GM12878 (cell line): ENCODE results near the gene SEC61A1. TPM values are rescaled to one million over a fixed set of nuclear protein-coding genes. Genes with fewer than 3 reads are reported as not detected.

Experiments used
- ATAC-seq: fragments of 200-7000 bp; cut with Tn5 transposase; 3 replicates; pipeline ENCODE4 v1.9.1; 2020; ENCODE audit warnings: mild to moderate bottlenecking, moderate library complexity
- BruUV-seq: library from RNA; stranded (reverse); fragments of 400-500 nt; replicated peaks from 2 replicates; lab custom pipeline; 2021; lab: Mats Ljungman, UMichigan
- CTCF ChIA-PET: fragments of 300-600 bp; sonication (Branson Sonifier 250); formaldehyde crosslinking; extraction: SDS; loops from one replicate; lab custom pipeline; 2021; ENCODE audit warnings: inconsistent platforms; lab: Yijun Ruan, JAX
- POLR2A ChIA-PET: fragments of 350-600 bp; formaldehyde crosslinking; extraction: SDS; loops from one replicate; lab custom pipeline; 2021; ENCODE audit warnings: inconsistent platforms; lab: Charles Lee
- RAD21 ChIA-PET: fragments of 300-600 bp; sonication (Branson Sonifier 250); formaldehyde crosslinking; loops from one replicate; lab custom pipeline; 2023; ENCODE audit warnings: antibody characterized with exemption; ENCODE audit not compliant: unreplicated experiment; lab: Charles Lee
- SMC1A ChIA-PET: fragments of 300-600 bp; sonication (Branson Sonifier 250); formaldehyde crosslinking; loops from one replicate; lab custom pipeline; 2023; ENCODE audit not compliant: unreplicated experiment, uncharacterized antibody; lab: Charles Lee
- DNase-seq: peaks from one replicate; pipeline ENCODE4 v3.0.0-alpha.2; 2011; ENCODE audit warnings: low read depth, low spot score
- FAIRE-seq: peaks from 3 replicates; lab custom pipeline; 2011; peaks lifted over from hg19 to GRCh38; lab: Jason Lieb, UNC
- H2AFZ ChIP-seq: 2 replicates; pipeline ENCODE4 v1.6.0; 2011; ENCODE audit warnings: low read depth, low read length, control low read depth; ENCODE audit not compliant: control insufficient read depth
- H3K27ac ChIP-seq: 2 replicates; pipeline ENCODE4 v1.5.1; 2011; ENCODE audit warnings: control low read depth; ENCODE audit not compliant: control insufficient read depth, insufficient read depth
- H3K27me3 ChIP-seq, 2 experiments: replicated peaks in 1 of 2; 2 replicates each; pipeline versions ENCODE4 v1.6.0 to v1.6.1; 2011; ENCODE audit warnings: low read length in 1 of 2; ENCODE audit not compliant: control insufficient read depth in 2 of 2, insufficient read depth in 2 of 2
- H3K36me3 ChIP-seq, 2 experiments: 2 replicates each; pipeline ENCODE4 v1.5.1; 2011; ENCODE audit warnings: low read length in 1 of 2; ENCODE audit not compliant: control insufficient read depth in 2 of 2, insufficient read depth in 2 of 2
- H3K4me1 ChIP-seq: 2 replicates; pipeline ENCODE4 v1.6.1; 2011; ENCODE audit warnings: mild to moderate bottlenecking, low read length, moderate library complexity, mixed read lengths; ENCODE audit not compliant: control insufficient read depth, insufficient read depth
- H3K4me2 ChIP-seq: 2 replicates; pipeline ENCODE4 v1.6.0; 2011; ENCODE audit warnings: control low read depth; ENCODE audit not compliant: control insufficient read depth, insufficient read depth
- H3K4me3 ChIP-seq: fragments of 200-600 bp; sonication (generic); 2 replicates; pipeline ENCODE4 v1.5.1; 2016
- H3K79me2 ChIP-seq: 2 replicates; pipeline ENCODE4 v1.6.0; 2011; ENCODE audit warnings: low read length; ENCODE audit not compliant: control insufficient read depth, insufficient read depth
- H3K9ac ChIP-seq: 2 replicates; pipeline ENCODE4 v1.8.0; 2011; ENCODE audit warnings: low read length, control low read depth, mixed read lengths; ENCODE audit not compliant: control insufficient read depth, insufficient read depth
- H3K9me3 ChIP-seq: replicated peaks from 3 replicates; pipeline ENCODE4 v1.5.1; 2011; ENCODE audit warnings: mild to moderate bottlenecking, low read length; ENCODE audit not compliant: control insufficient read depth, insufficient read depth
- H4K20me1 ChIP-seq: 2 replicates; pipeline ENCODE4 v1.6.0; 2011; ENCODE audit not compliant: control insufficient read depth, insufficient read depth
- BCLAF1 ChIP-seq: fragments of 450-650 bp; IDR thresholded peaks from 2 replicates; pipeline ENCODE4 v1.6.1; 2017; ENCODE audit warnings: antibody characterized with exemption, mild to moderate bottlenecking, moderate library complexity
- CHD4 ChIP-seq: fragments of 200-600 bp; sonication (generic); IDR thresholded peaks from 2 replicates; pipeline ENCODE4 v1.6.1; 2016; ENCODE audit warnings: mild to moderate bottlenecking
- HSF1 ChIP-seq: fragments of 150-350 bp; IDR thresholded peaks from 2 replicates; pipeline ENCODE4 v1.6.1; 2014; ENCODE audit warnings: mild to moderate bottlenecking, low read depth, low read length
- LARP7 ChIP-seq: fragments of 450-650 bp; IDR thresholded peaks from 2 replicates; pipeline ENCODE4 v1.6.1; 2017; ENCODE audit warnings: mild to moderate bottlenecking
- MYB ChIP-seq: fragments of 150-350 bp; IDR thresholded peaks from 2 replicates; pipeline ENCODE4 v1.6.1; 2014; ENCODE audit warnings: mild to moderate bottlenecking, low read depth, low read length, borderline replicate concordance
- NR2C1 ChIP-seq: fragments of 450-650 bp; IDR thresholded peaks from 2 replicates; pipeline ENCODE4 v1.6.1; 2017; ENCODE audit warnings: antibody characterized with exemption, mild to moderate bottlenecking, moderate library complexity
- SIX5 ChIP-seq: IDR thresholded peaks from 2 replicates; pipeline ENCODE4 v1.6.1; 2011; ENCODE audit warnings: mild to moderate bottlenecking, low read depth, low read length, moderate library complexity; ENCODE audit not compliant: severe bottlenecking
- SMAD5 ChIP-seq: IDR thresholded peaks from 2 replicates; pipeline ENCODE4 v1.6.1; 2016; ENCODE audit warnings: antibody characterized with exemption, low read depth
- SPI1 ChIP-seq: IDR thresholded peaks from 2 replicates; pipeline ENCODE4 v1.6.1; 2011; ENCODE audit warnings: low read depth, mild to moderate bottlenecking, low read length, moderate library complexity, borderline replicate concordance; ENCODE audit not compliant: insufficient read depth
- STAT1 ChIP-seq: fragments of 450-650 bp; conservative IDR thresholded peaks from 2 replicates; pipeline ENCODE4 v1.6.1; 2014; ENCODE audit warnings: antibody characterized with exemption, mild to moderate bottlenecking
- TARDBP ChIP-seq: IDR thresholded peaks from 2 replicates; pipeline ENCODE4 v1.6.1; 2016; ENCODE audit warnings: borderline replicate concordance
- WGBS: methylation state at CpG from one replicate; pipeline ENCODE4 v1.1.6; 2016; ENCODE audit warnings: low lambda C conversion rate; ENCODE audit not compliant: insufficient replicate concordance, insufficient coverage; ENCODE audit errors: missing lambda C conversion rate; 5-methylcytosine and 5-hydroxymethylcytosine counted together
- in situ Hi-C: fragments of 300-500 bp; cut with MboI; formaldehyde crosslinking; loops from 9 replicates; pipeline ENCODE4 v1.14.3; 2018; ENCODE audit warnings: mixed read lengths
- intact Hi-C: fragments of 100-400 bp; cut with micrococcal nuclease; formaldehyde crosslinking; loops from one replicate; pipeline ENCODE4 v1.14.2; 2022; ENCODE audit not compliant: unreplicated experiment
- polyA plus RNA-seq, 11 experiments: library from polyadenylated mRNA; depleted of rRNA in 4 of 11; unstranded in 6 of 11; stranded (reverse) in 5 of 11; fragments of >200 nt; fragmentation: Nextera tagmentation in 4 of 11; fragmentation: Illumina TruSeq in 1 of 11; extraction: Ambion mirVana in 4 of 11; extraction: Trizol in 1 of 11; gene quantifications; 1 replicate in 1 of 11; 2 replicates in 10 of 11; pipeline versions ENCODE4 v1.2.1 to v1.2.3, GENCODE V29; 2011 to 2016; ENCODE audit warnings: inconsistent platforms in 2 of 11, missing spikeins in 2 of 11, low read depth in 1 of 11
- total RNA-seq, 4 experiments: library from RNA; depleted of rRNA in 3 of 4; stranded (reverse); fragments of >200 nt in 3 of 4; fragmentation: Illumina TruSeq in 1 of 4; extraction: Trizol in 1 of 4; gene quantifications; 2 replicates each; pipeline versions ENCODE4 v1.2.1 to v1.2.3, GENCODE V29; 2013 to 2021
- TF ChIP-seq, protein P1 (sequence below): fragments of 450-650 bp; formaldehyde crosslinking; IDR thresholded peaks from 2 replicates; pipeline ENCODE4 v1.4.0; 2020; ENCODE audit warnings: mild to moderate bottlenecking, moderate library complexity

Gene SEC61A1
- total and polyA plus RNA-seq, 10 of the 15 experiments (the other 5 are each of a cell fraction or from before 2014, with no cell fraction given) = 5.2 to 265 (median 142) TPM

DNA sequence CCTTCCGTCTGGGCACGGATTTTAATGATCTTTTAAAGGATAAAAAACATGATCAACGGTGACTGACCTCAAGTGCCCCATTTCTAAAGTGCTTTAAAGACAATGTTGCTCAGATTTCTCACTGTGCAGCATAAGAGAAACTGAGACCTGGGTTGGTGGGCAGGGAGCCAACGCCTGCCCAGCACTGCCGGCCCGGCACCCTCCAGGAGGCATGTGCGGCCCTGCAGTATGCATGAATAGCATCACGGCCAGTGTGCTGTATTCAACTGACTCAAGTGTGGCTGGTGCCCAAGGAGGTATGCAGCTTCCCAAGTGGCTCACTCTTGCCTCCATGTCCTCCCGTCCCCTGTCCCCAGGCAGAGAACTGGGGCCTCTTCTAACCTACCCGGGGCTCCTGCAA, 30.3 kb downstream of the SEC61A1 start:
- Histone ChIP-seq H3K9me3 (no peaks in the 10 kb centered on the region), H3K4me1 (no peaks in the 10 kb centered on the region), H3K4me3 (no peak overlapping the region), H4K20me1 (no peaks in the 10 kb centered on the region), H3K79me2 (no peaks in the 10 kb centered on the region), H3K27me3 (no peaks in the 10 kb centered on the region), H3K27ac (no peak overlapping the region), H3K36me3 (peaks cover 6 to 25% of the 10 kb centered on the region in 2 experiments; a peak in 3 of 4 replicates), H2AFZ (no peak overlapping the region), H3K9ac (no peak overlapping the region), H3K4me2 (no peak overlapping the region)
- ChIA-PET SMC1A (interaction anchor here (0.9 kb wide), 1 partner anchor 12 kb away, joined by 3 read pairs; no protein-coding TSS in a partner anchor), CTCF (interaction anchor here (0.9 to 1.8 kb wide), 2 partner anchors 13 to 41 kb away, joined by 3 to 7 read pairs; partner anchors contain the start of gene RUVBL1), POLR2A (no interaction called here), RAD21 (no interaction called here)
- 97% methylated on average over 10 of the region's 10 CpGs for WGBS
- no TSS peak for BruUV-seq
- DNase-seq (no peak), ATAC-seq (no peak), FAIRE-seq (no peak)
- intact Hi-C loops = no loop called here
- in situ Hi-C loops = loop anchor here (25.0 kb wide), 1 partner anchor 530 kb away; no protein-coding TSS in a partner anchor
- no peak for TF ChIP-seq MYB
- no peak for TF ChIP-seq SPI1
- no peak for TF ChIP-seq NR2C1
- no peak for TF ChIP-seq SMAD5
- TF ChIP-seq STAT1 = no peak
- no peak for TF ChIP-seq CHD4
- TF ChIP-seq HSF1 = no peak
- TF ChIP-seq TARDBP = no peak
- TF ChIP-seq, protein P1, sequence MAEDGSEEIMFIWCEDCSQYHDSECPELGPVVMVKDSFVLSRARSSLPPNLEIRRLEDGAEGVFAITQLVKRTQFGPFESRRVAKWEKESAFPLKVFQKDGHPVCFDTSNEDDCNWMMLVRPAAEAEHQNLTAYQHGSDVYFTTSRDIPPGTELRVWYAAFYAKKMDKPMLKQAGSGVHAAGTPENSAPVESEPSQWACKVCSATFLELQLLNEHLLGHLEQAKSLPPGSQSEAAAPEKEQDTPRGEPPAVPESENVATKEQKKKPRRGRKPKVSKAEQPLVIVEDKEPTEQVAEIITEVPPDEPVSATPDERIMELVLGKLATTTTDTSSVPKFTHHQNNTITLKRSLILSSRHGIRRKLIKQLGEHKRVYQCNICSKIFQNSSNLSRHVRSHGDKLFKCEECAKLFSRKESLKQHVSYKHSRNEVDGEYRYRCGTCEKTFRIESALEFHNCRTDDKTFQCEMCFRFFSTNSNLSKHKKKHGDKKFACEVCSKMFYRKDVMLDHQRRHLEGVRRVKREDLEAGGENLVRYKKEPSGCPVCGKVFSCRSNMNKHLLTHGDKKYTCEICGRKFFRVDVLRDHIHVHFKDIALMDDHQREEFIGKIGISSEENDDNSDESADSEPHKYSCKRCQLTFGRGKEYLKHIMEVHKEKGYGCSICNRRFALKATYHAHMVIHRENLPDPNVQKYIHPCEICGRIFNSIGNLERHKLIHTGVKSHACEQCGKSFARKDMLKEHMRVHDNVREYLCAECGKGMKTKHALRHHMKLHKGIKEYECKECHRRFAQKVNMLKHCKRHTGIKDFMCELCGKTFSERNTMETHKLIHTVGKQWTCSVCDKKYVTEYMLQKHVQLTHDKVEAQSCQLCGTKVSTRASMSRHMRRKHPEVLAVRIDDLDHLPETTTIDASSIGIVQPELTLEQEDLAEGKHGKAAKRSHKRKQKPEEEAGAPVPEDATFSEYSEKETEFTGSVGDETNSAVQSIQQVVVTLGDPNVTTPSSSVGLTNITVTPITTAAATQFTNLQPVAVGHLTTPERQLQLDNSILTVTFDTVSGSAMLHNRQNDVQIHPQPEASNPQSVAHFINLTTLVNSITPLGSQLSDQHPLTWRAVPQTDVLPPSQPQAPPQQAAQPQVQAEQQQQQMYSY (CRISPR knock-in tag) = no peak
- TF ChIP-seq BCLAF1 = no peak
- TF ChIP-seq SIX5 = no peak
- TF ChIP-seq LARP7 = no peak
